CD4-positive, alpha-beta T cell treated with Interleukin-1 beta for 1 hour (primary cell): ENCODE measurements around the gene HPCAL4.

Experiments used
- DNase-seq, 2 donors: peaks; one replicate each; pipeline ENCODE4 v3.0.0-alpha.2; 2020 to 2022

HPCAL4 gene

DNA sequence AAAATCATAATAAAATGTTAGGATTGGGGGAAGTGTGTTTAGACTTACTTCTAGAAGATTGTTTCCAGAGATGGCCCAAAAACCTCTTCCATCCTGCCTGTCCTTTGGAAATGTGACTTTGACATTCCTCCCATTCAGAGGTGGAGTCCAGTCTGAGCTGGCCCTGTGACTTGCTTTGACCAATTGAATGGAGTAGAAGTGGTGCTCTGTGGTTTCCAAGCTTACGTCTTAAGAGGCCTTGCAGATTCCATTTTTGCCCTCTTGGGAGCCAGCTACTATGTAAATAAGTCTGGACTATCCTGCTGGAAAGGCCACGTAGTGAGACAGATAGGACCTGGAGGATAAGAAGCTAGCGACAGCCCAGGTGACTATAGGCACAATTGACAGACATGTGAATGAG, 18.0 kb downstream of the HPCAL4 start:
- no peak for DNase-seq

- DNase-seq: peak; percentile 21 to 50
Observed at GRCh38 chr1:39672551-39672947, 18.7 kb downstream of the HPCAL4 start.

GRCh38 chr1:39671793-39672550, 19.3 kb downstream of the HPCAL4 start, which contains the start of gene NT5C1A:
NT5C1A (minus strand) TSS chr1:39672107; CDS start chr1:39672038, 69 bp downstream.
- DNase-seq: no peak

GRCh38 chr1:39671433-39671792, 19.8 kb downstream of the HPCAL4 start:
- no peak for DNase-seq

DNA sequence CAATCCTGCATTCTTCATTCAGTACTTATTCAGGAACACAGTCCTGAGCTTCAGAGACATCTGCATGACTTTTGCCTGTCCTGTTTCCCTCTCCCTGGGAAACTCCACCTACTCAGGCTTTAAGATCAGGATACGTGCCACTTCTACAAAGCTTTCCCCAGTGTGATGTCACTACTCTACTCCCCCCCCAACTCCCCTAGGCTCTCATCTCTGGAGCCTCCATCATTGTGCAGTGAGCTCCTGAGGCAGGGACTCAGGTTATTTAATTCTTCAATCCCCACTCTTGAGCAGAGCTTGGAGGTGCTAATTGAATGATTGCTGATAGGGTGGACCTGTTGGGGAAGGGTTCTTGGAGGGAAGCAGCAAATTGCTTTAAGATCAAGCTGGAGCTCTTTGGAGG, 20.5 kb downstream of the HPCAL4 start:
- no peak for DNase-seq

DNA sequence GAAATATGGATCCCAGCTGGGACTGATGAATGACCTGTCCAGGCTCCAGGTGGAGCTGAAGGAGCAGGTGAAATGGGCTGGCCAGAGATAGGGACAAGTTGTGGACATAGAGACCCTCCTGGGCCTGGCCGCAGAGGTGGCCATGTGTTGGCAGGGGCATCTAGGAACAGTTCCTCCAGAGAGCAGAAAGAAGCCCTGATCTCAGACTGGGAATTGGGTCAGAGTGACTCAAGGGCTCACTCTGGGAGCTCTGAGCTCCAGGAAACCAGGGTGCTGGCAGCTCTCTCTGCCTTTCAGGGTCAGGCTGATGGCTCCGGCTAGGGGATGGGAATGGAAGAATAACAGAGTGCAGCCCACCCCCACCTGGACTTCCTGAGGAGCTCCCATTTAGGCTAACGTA, 22.3 kb downstream of the HPCAL4 start:
- no peak for DNase-seq

DNA sequence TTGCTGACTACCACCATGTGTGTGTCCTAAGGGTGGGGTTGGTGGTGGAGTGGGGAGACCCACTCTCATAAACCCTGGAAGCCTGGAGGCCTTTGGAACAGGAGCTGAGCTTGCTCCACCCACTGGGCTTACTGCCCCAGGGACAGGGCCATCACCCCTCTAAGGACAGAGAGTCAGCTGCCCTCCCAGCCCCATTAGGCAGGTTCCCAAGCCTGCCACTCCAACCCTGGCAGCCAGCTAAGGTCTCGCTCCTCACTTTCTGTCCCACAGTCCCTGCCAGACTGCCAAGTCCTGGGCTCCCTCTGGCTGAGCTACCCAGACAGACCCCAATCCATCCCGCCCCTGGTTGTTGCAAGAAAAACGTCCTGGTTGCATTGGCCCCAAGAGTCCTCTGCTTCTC, 23.1 kb downstream of the HPCAL4 start:
- DNase-seq: no peak

DNA sequence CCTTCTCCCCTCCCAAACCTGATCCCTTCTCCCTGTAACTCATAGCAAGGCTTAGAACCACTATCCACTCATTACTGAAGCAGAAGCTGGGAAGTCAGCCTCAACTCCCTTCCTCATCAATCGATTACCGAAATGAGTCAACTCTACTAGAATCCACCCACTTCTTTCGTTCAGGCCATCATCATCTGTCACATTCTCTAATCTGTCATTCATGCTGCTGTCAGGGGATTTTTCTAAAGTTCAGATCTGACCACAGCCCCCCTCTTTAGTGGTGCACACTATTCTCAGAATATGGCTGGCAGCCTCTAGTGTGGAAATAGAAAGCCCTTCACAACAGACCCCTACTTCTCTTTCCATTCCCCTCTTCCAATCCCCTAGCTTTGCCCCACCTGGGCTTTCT, 24.5 kb downstream of the HPCAL4 start:
- DNase-seq: no peak

GRCh38 chr1:39663559-39663958, 27.7 kb downstream of the HPCAL4 start:
- DNase-seq: no peak

DNA sequence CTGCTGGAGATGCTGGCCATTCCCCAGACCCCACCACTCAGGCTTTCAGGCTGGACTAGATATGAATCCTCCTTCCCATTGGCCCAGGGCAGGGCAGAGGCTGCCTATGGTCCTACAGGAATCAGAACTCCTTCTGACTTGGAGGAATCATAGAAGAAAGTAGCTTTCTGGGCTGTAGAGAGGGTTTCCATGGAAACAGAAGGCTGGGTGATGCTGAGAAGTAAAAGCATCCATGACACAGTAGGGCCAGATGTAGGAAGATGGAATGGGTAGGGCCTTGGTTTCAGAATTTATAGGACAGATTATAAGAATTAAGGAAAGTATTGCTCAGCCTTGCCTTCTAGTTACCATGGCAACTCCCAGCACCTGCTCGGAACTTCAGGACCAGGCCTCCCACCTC, 28.4 kb downstream of the HPCAL4 start:
- no peak for DNase-seq

DNA sequence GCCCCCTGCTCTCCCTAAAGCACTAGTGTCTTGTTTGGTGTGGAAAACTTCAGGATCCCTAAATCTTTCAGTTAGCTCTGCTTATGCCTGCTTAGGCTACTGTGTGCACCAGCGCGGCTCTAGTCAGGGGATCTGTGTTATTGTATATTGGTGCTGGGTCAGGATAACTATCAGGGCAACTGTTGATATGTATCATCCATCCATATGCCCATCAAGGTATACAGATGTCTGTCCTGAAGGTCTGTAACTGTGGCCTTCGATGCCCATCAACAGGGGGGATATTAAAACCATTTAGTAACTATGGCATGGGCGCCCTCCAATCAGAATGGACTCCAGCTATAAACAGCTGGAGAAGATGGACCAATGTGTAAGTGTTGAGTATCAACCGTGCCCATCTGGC, 31.7 kb downstream of the HPCAL4 start:
- no peak for DNase-seq

- no peak for DNase-seq
Observed at GRCh38 chr1:39659110-39659509, 32.1 kb downstream of the HPCAL4 start.

- peak; percentile 62 to 66 for DNase-seq
Observed at GRCh38 chr1:39657923-39658485, 33.2 kb downstream of the HPCAL4 start.

DNA sequence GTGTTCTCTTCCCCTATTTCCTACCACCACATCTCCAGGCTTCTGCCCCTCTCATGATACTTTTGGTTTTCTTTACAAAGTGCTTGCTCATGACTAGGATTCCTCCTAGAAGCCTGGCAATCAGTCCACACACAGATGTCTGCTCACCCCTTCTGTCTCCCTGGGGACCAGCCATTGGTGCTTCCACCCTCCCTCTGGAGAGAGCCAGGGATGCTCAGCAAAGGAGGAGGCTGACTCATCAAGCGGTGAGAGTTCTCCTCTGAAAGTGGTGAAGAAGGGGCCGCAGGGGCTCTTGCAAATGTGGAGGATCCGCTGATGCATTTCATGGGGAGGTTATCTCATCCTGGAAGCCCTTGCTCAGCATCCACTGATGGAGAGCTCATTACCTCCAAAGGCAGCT, 33.8 kb downstream of the HPCAL4 start:
- DNase-seq: no peak

- no peak for DNase-seq
Observed at GRCh38 chr1:39656391-39656790, 34.8 kb downstream of the HPCAL4 start.

- DNase-seq: no peak
Observed at GRCh38 chr1:39655578-39656268, 35.5 kb downstream of the HPCAL4 start.

- DNase-seq: no peak
Observed at GRCh38 chr1:39654291-39654690, 36.9 kb downstream of the HPCAL4 start.

- DNase-seq: peak; percentile 68 to 74
Observed at GRCh38 chr1:39653546-39654031, 37.6 kb downstream of the HPCAL4 start.

GRCh38 chr1:39652554-39652953, 38.7 kb downstream of the HPCAL4 start:
- DNase-seq: no peak

DNA sequence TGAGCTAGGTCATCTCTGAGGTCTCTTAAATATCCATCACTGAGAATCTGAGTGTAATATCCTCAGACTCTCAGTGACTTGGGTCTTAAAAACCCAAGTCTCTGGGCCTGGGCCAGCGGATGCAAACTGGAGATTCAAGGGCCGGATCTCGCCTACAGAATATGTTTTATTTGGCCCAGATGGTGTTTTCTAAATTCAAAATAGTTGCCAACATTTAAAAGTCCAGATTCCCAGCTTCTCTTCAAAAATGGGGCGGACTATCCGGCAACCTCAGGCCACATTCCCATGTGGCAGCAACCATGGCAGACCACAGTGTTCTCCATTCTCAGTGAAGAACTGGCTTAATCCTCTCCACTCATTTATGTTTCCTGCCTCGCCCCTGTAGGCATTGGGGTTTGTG, 39.1 kb downstream of the HPCAL4 start:
- no peak for DNase-seq

DNA sequence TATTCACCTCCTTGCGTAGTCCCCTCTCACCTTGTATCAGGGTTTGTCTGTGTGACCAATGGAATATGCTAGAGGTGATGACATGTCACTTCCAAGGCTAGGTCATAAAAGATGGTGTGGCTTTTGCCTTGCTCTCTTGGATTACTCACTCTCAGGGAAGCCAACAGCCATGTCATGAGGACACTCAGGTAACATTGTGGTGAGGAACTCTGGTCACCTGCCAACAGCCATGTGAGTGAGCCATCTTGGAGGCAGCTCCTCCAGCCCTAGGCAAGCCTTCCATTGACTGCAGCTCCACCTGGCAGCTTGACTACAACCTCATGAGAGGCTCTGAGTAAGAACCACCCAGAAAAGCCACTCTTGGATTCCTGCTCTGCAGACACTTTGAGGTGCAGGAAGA, 40.8 kb downstream of the HPCAL4 start:
- DNase-seq: no peak

DNA sequence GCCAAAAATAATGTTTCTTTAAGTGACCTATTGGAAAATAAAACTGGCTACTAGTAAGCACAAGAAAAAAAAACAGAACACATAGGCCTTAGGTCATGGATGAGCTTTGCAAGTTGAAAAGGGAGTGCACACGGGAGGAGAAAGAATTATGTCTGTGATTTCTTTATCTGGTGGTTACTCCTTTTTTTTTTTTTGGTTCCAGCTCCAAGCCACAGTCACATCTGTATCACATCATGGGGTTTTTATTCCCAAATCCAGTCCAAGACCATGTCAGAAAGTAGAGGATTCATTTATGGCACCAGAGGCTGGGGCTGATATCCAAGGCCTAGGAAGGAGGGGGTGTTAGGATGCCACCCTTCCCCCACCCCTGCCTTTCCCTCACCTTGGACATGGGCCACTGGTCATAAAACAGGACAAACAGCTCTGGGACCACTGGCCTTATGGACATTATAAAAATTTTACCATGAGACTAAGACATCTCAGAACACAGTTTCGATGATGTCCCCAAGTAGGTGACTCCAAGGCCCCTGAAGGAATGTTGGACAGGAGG, 41.5 kb downstream of the HPCAL4 start:
- DNase-seq: no peak

DNA sequence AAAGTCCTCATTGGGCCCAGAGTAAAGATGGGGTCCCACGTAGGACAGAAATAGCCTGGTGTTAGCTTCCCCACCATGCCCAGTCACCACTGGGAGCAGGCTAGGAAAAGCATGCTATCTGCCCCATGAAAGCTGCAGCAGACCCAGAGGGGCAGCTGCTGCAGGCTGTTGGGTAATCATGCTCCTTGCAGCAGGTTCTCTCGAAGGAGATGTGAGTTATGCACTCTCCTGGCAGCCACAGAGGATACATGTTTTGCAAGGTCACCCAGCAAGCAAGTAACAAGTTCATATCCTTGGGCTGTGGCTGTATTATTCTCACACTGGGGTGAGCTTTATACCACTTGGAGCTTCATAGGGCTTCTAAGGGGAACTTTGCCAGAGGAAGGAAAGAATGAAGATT, 42.7 kb downstream of the HPCAL4 start:
- no peak for DNase-seq

DNA sequence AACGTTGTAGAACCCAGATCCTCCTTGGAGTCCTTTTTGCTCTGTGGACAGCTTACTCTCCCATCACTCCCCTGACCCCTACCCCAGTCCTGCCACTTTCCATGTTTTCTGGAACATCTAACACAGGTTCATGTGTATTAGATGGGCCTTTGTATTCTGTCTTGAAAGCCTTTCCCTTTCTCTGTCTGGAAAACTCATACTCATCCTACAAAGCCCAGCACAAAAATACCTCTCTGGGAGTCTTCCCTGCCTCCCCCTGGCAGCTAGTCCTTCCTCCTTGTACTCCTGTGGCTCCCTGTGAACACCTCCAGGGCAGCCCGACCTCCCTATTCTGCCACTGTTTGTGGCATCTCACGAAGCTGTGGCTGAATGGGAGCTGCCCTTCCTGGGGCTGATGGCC, 44.0 kb downstream of the HPCAL4 start:
- DNase-seq: no peak
